K562 (cell line): ENCODE data around the gene ARL8A. TPM values are rescaled to one million over a fixed set of nuclear protein-coding genes. Genes with fewer than 3 reads are reported as not detected.

Experiments used
- CREM ChIP-seq: IDR thresholded peaks from 2 replicates; pipeline ENCODE4 v1.6.1; 2014; ENCODE audit warnings: antibody characterized with exemption, low read depth
- DIDO1 ChIP-seq: fragments of 450-650 bp; IDR thresholded peaks from 2 replicates; pipeline ENCODE4 v1.6.1; 2016; ENCODE audit warnings: low read depth, missing biosample characterization, missing genetic modification characterization
- EP300 ChIP-seq: IDR thresholded peaks from 2 replicates; pipeline ENCODE4 v1.6.1; 2012; ENCODE audit warnings: low read length, improper control_type of control experiment
- GATAD2A ChIP-seq: fragments of 450-650 bp; IDR thresholded peaks from 2 replicates; pipeline ENCODE4 v1.6.1; 2017
- JUND ChIP-seq, 2 experiments: IDR thresholded peaks; 2 replicates in 1 of 2; 3 replicates in 1 of 2; pipeline ENCODE4 v1.6.1; 2011; ENCODE audit warnings: borderline replicate concordance in 2 of 2, low read depth in 2 of 2, low read length in 2 of 2, improper control_type of control experiment in 1 of 2, missing biosample characterization in 1 of 2, missing genetic modification characterization in 1 of 2, missing genetic modification reagents in 1 of 2
- KLF1 ChIP-seq: fragments of 450-650 bp; IDR thresholded peaks from 2 replicates; pipeline ENCODE4 v1.6.1; 2016; ENCODE audit warnings: missing genetic modification characterization, missing compliant biosample characterization
- MAFK ChIP-seq: IDR thresholded peaks from 2 replicates; pipeline ENCODE4 v1.6.1; 2011; ENCODE audit warnings: low read length, improper control_type of control experiment
- RNF2 ChIP-seq: sonication (generic); IDR thresholded peaks from 2 replicates; pipeline ENCODE4 v1.6.1; 2016
- SIN3B ChIP-seq: fragments of 450-650 bp; IDR thresholded peaks from 2 replicates; pipeline ENCODE4 v1.6.1; 2017; ENCODE audit warnings: low read depth, mild to moderate bottlenecking, moderate library complexity
- TEAD4 ChIP-seq, 2 experiments: sonication (generic) in 1 of 2; formaldehyde crosslinking in 1 of 2; IDR thresholded peaks; 2 replicates each; pipeline versions ENCODE4 v1.6.1 to v1.8.0; 2012 to 2022; ENCODE audit warnings: borderline replicate concordance in 1 of 2, inconsistent platforms in 1 of 2, low read length in 1 of 2, mild to moderate bottlenecking in 1 of 2, missing genetic modification reagents in 1 of 2
- ZMIZ1 ChIP-seq, 2 experiments: fragments of 150-350 bp in 1 of 2; IDR thresholded peaks; 2 replicates each; pipeline ENCODE4 v1.6.1; 2012 to 2016; ENCODE audit warnings: low read depth in 2 of 2, low read length in 2 of 2, mild to moderate bottlenecking in 1 of 2, moderate library complexity in 1 of 2
- ZNF354B ChIP-seq: fragments of 250-450 bp; sonication (Bioruptor Pico); IDR thresholded peaks from 2 replicates; pipeline ENCODE4 v1.4.0; 2020
- polyA plus RNA-seq, 8 experiments: library from polyadenylated mRNA; depleted of rRNA in 4 of 8; stranded (reverse) in 5 of 8; unstranded in 3 of 8; fragments of >200 nt; fragmentation: Nextera tagmentation in 2 of 8; fragmentation: Illumina TruSeq in 1 of 8; extraction: Ambion mirVana in 2 of 8; extraction: Trizol in 1 of 8; gene quantifications; 2 replicates each; pipeline versions ENCODE4 v1.2.1 to v1.2.3, GENCODE V29; 2011 to 2014; ENCODE audit warnings: inconsistent platforms in 1 of 8, missing spikeins in 1 of 8
- total RNA-seq, 7 experiments: library from RNA; depleted of rRNA in 6 of 7; stranded (reverse); fragments of >200 nt in 6 of 7; fragmentation: Illumina TruSeq in 2 of 7; extraction: Trizol in 2 of 7; gene quantifications; 2 replicates each; pipeline versions ENCODE4 v1.2.1 to v1.2.3, GENCODE V29; 2011 to 2021; ENCODE audit warnings: low replicate concordance in 1 of 7
- TF ChIP-seq, protein P1 (sequence below): fragments of 450-650 bp; conservative IDR thresholded peaks from 2 replicates; pipeline ENCODE4 v1.6.1; 2016; ENCODE audit warnings: missing genetic modification characterization, low read depth, mild to moderate bottlenecking, missing compliant biosample characterization, moderate library complexity
- TF ChIP-seq, protein P2 (sequence below), 2 experiments: fragments of 450-650 bp; formaldehyde crosslinking in 1 of 2; IDR thresholded peaks; 2 replicates each; pipeline versions ENCODE4 v1.4.0 to v1.6.1; 2014 to 2020; ENCODE audit warnings: mild to moderate bottlenecking in 2 of 2, borderline replicate concordance in 1 of 2, low read depth in 1 of 2

Gene ARL8A
- total and polyA plus RNA-seq, 9 of the 15 experiments (the other 6 are each of a cell fraction or from before 2014, with no cell fraction given) = 0.17 to 27.3 (median 15.6) TPM

DNA sequence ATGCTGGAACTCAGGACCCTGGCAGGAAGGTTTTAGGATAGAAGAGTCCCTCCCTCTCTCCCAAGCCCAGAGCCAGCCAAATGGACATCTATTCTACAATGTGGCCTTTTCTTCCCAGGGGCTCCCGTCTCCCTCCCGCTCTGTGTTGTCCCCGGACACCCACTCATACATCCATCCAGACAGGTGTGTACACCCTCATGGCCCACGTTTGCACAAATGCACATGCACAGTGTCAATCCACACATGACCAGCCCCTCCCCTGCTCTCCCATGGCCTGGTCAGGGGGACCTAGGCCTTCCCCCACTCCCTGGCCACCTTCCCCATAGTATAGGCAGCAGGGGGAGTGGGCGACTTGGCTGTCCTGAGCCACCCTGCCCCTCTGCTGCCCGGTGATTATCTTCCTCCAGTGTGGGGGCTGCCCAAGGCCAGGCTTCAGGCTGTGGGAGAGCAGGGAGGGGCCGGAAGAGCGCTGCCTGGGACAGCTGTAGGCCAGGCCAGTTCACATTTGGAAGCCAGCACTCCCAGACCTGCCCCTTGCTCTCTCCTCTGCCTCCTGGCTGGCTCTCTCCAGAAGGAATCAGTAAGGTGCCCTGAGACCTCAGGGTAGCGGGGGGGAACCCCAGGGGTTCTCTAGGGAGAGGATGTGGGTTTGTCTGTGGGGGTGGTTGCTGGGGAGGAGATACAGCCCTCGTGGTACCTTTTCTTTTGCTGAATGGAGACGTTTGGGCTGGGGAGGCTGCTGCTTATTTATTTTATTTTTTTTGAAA, 19.9 kb upstream of the ARL8A start (continued):
- TF ChIP-seq GATAD2A = peak; percentile 94
- no peak for TF ChIP-seq JUND (IDR thresholded peaks at IDR 0.05; ENCODE audit: borderline replicate concordance, low read depth, low read length)
- TF ChIP-seq JUND (tag; IDR thresholded peaks at IDR 0.05; ENCODE audit: borderline replicate concordance, low read depth, low read length) = no peak; the same call in 2 of the 3 replicates
- no peak for TF ChIP-seq SIN3B
- TF ChIP-seq KLF1 (tag) = no peak
- 0 out of 2 replicates have a peak, but pooled peaks have one; percentile 38 for TF ChIP-seq EP300
- TF ChIP-seq ZNF354B (CRISPR knock-in tag) = no peak
- TF ChIP-seq TEAD4 (IDR thresholded peaks at IDR 0.05; ENCODE audit: low read length) = peak; percentile 38; the same call in 1 of the 2 replicates
- TF ChIP-seq TEAD4 (CRISPR knock-in tag; IDR thresholded peaks at IDR 0.05; ENCODE audit: borderline replicate concordance) = no peak
- TF ChIP-seq RNF2 = no peak
- 0 out of 2 replicates have a peak, but pooled peaks have one; percentile 41 for TF ChIP-seq CREM
- TF ChIP-seq ZMIZ1 (IDR thresholded peaks at IDR 0.05; ENCODE audit: low read depth in 2 of 2, low read length in 2 of 2) = peak in 1 of 2 experiments; percentile 47; a peak in 1 of 4 replicates
- TF ChIP-seq, protein P1, sequence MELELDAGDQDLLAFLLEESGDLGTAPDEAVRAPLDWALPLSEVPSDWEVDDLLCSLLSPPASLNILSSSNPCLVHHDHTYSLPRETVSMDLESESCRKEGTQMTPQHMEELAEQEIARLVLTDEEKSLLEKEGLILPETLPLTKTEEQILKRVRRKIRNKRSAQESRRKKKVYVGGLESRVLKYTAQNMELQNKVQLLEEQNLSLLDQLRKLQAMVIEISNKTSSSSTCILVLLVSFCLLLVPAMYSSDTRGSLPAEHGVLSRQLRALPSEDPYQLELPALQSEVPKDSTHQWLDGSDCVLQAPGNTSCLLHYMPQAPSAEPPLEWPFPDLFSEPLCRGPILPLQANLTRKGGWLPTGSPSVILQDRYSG (tag) = no peak
- TF ChIP-seq MAFK = no peak
- TF ChIP-seq DIDO1 (tag) = no peak
- TF ChIP-seq, protein P2, sequence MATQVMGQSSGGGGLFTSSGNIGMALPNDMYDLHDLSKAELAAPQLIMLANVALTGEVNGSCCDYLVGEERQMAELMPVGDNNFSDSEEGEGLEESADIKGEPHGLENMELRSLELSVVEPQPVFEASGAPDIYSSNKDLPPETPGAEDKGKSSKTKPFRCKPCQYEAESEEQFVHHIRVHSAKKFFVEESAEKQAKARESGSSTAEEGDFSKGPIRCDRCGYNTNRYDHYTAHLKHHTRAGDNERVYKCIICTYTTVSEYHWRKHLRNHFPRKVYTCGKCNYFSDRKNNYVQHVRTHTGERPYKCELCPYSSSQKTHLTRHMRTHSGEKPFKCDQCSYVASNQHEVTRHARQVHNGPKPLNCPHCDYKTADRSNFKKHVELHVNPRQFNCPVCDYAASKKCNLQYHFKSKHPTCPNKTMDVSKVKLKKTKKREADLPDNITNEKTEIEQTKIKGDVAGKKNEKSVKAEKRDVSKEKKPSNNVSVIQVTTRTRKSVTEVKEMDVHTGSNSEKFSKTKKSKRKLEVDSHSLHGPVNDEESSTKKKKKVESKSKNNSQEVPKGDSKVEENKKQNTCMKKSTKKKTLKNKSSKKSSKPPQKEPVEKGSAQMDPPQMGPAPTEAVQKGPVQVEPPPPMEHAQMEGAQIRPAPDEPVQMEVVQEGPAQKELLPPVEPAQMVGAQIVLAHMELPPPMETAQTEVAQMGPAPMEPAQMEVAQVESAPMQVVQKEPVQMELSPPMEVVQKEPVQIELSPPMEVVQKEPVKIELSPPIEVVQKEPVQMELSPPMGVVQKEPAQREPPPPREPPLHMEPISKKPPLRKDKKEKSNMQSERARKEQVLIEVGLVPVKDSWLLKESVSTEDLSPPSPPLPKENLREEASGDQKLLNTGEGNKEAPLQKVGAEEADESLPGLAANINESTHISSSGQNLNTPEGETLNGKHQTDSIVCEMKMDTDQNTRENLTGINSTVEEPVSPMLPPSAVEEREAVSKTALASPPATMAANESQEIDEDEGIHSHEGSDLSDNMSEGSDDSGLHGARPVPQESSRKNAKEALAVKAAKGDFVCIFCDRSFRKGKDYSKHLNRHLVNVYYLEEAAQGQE (IDR thresholded peaks at IDR 0.05; ENCODE audit: borderline replicate concordance) = no peak
- TF ChIP-seq, protein P2 (CRISPR knock-in tag; IDR thresholded peaks at IDR 0.05; ENCODE audit: low read depth) = no peak
